Nephron progenitor cell (in vitro differentiated cells): Measurements from ENCODE around the gene SQOR.
A peak's percentile ranks its signal among the peaks of the same experiment; 100 is the strongest.

ENCODE experiments used
- DNase-seq: peaks from one replicate; pipeline ENCODE4 v3.0.0; 2021
- H3K27ac Mint-ChIP-seq: 2 replicates; pipeline ENCODE4 v1.8.0; 2021; ENCODE audit warnings: mild to moderate bottlenecking, moderate library complexity, mixed read lengths
- H3K27me3 Mint-ChIP-seq: 2 replicates; pipeline ENCODE4 v1.8.0; 2021; ENCODE audit warnings: mild to moderate bottlenecking, low read depth, mixed read lengths; ENCODE audit not compliant: poor library complexity
- H3K36me3 Mint-ChIP-seq: 2 replicates; pipeline ENCODE4 v1.8.0; 2021; ENCODE audit warnings: low read depth, mixed read lengths
- H3K4me1 Mint-ChIP-seq: 2 replicates; pipeline ENCODE4 v1.8.0; 2021; ENCODE audit warnings: mixed read lengths
- H3K4me3 Mint-ChIP-seq: 2 replicates; pipeline ENCODE4 v1.8.0; 2021; ENCODE audit warnings: mild to moderate bottlenecking, moderate library complexity, mixed read lengths
- H3K9me3 Mint-ChIP-seq: 2 replicates; pipeline ENCODE4 v1.8.0; 2021; ENCODE audit warnings: mild to moderate bottlenecking, moderate library complexity, mixed read lengths
- CTCF ChIP-seq: fragments of 200-600 bp; sonication (generic); IDR thresholded peaks from 2 replicates; pipeline ENCODE4 v1.5.0; 2021; ENCODE audit warnings: antibody characterized with exemption

SQOR gene

GRCh38 chr15:45604326-45604725 lies 30.5 kb upstream of the SQOR start:
- no peaks in the 10 kb centered on the region for H3K27me3 Mint-ChIP-seq
- TF ChIP-seq CTCF: no peak
- no peaks in the 10 kb centered on the region for H3K4me1 Mint-ChIP-seq
- H3K27ac Mint-ChIP-seq: peak overlapping the region; percentile 82
- peaks cover 47% of the 10 kb centered on the region for H3K36me3 Mint-ChIP-seq
- H3K4me3 Mint-ChIP-seq: no peak overlapping the region
- H3K9me3 Mint-ChIP-seq: peaks cover 6% of the 10 kb centered on the region
- DNase-seq: no peak

- Mint-ChIP-seq H3K4me3 (no peak overlapping the region), H3K4me1 (no peaks in the 10 kb centered on the region), H3K36me3 (peaks cover 40% of the 10 kb centered on the region), H3K27me3 (no peaks in the 10 kb centered on the region), H3K9me3 (no peaks in the 10 kb centered on the region), H3K27ac (no peak overlapping the region)
- no peak for DNase-seq
- TF ChIP-seq CTCF: no peak
Measured at GRCh38 chr15:45606413-45606812, 28.4 kb upstream of the SQOR start.

- no peak overlapping the region for H3K4me3 Mint-ChIP-seq
- TF ChIP-seq CTCF: no peak
- peaks cover 35% of the 10 kb centered on the region for H3K36me3 Mint-ChIP-seq
- H3K4me1 Mint-ChIP-seq: no peaks in the 10 kb centered on the region
- no peaks in the 10 kb centered on the region for H3K9me3 Mint-ChIP-seq
- no peaks in the 10 kb centered on the region for H3K27me3 Mint-ChIP-seq
- no peak for DNase-seq
- H3K27ac Mint-ChIP-seq: no peak overlapping the region
Measured at GRCh38 chr15:45606841-45607240, 28.0 kb upstream of the SQOR start.

- Mint-ChIP-seq H3K9me3 (no peaks in the 10 kb centered on the region), H3K4me3 (no peak overlapping the region), H3K4me1 (no peaks in the 10 kb centered on the region), H3K36me3 (peaks cover 17% of the 10 kb centered on the region), H3K27me3 (no peaks in the 10 kb centered on the region), H3K27ac (no peak overlapping the region)
- TF ChIP-seq CTCF: peak; percentile 43
- DNase-seq: no peak
Measured at GRCh38 chr15:45611305-45611704, 23.5 kb upstream of the SQOR start.

- no peak overlapping the region for H3K27ac Mint-ChIP-seq
- no peaks in the 10 kb centered on the region for H3K4me1 Mint-ChIP-seq
- TF ChIP-seq CTCF: no peak
- H3K9me3 Mint-ChIP-seq: no peaks in the 10 kb centered on the region
- no peaks in the 10 kb centered on the region for H3K27me3 Mint-ChIP-seq
- H3K36me3 Mint-ChIP-seq: peaks cover 9% of the 10 kb centered on the region
- no peak overlapping the region for H3K4me3 Mint-ChIP-seq
- DNase-seq: no peak
Measured at GRCh38 chr15:45612790-45613415, 21.9 kb upstream of the SQOR start.

- H3K9me3 Mint-ChIP-seq: no peaks in the 10 kb centered on the region
- no peak overlapping the region for H3K4me3 Mint-ChIP-seq
- TF ChIP-seq CTCF: no peak
- H3K27me3 Mint-ChIP-seq: peaks cover 8% of the 10 kb centered on the region
- DNase-seq: no peak
- peaks cover 4% of the 10 kb centered on the region for H3K4me1 Mint-ChIP-seq
- H3K27ac Mint-ChIP-seq: no peak overlapping the region
- no peaks in the 10 kb centered on the region for H3K36me3 Mint-ChIP-seq
Measured at GRCh38 chr15:45616901-45617323, 17.9 kb upstream of the SQOR start.
